ENCODE measurements around the gene CDCP1.
A peak's percentile ranks its signal among the peaks of the same experiment; 100 is the strongest.
"Not testable (repeated sequence)": the region's sequence is repeated elsewhere in the genome, so short reads cannot be mapped to it uniquely, and the experiment has no call there.

CDCP1 gene

DNA sequence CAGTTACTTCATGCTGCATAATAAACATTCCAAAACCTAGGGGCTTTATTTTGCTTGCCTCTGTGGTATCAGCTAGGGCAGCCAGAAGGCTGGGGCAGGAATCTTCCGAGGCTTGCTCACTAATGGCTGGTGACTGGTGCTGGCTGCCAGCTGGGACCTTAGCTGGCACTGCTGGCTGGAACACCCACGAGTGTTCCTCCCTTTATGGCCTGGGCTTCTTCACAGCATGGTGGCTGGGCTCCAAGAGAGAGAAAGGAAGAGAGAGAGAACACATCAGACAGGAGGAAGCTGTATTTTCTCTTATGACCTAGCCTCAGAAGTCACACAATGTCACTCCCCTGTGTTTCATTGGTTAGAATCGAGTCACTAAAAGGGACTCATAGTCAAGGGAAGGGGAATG lies 23.9 kb upstream of the CDCP1 start:
- DNase-seq (ENCODE audit: low read depth in 2 of 2), result no peak

DNA sequence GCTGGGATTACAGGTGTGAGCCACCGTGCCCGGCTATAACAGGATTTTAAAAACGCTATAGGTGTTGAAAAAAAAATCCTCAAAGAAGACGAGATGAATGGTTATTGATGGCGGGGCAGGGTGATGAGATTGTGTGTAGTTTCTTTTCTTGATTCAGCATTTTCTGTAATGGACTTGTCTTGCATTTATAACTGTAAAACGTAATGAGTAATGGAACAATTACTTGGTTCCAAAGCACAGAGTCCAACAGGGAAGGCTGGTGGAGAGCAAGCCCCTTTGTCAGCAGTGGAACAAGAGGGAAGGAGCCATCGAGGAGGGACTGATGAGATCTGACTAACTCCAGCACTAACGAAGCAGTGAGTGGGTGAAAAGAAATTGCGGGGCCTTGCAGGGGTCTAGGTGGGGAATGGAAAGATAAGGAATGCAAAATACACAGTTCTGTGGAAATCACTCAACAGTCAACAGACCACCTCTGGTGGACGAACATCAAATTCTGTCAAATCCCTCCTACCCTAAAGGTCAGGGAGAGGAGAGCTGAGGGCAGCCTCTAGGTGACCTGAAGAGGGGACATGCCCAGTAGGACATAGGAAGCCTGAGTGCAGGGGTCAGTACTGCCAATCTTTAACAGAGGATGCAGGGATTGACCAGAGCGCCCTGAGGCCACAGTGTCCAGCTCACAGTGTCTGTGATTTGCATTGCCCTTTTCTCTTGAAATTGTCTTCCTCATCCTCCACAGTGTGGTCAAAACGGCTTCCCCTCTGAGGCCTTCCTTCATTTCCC lies 23.1 kb upstream of the CDCP1 start:
- no peak for DNase-seq (ENCODE audit: low read depth in 2 of 2)

DNA sequence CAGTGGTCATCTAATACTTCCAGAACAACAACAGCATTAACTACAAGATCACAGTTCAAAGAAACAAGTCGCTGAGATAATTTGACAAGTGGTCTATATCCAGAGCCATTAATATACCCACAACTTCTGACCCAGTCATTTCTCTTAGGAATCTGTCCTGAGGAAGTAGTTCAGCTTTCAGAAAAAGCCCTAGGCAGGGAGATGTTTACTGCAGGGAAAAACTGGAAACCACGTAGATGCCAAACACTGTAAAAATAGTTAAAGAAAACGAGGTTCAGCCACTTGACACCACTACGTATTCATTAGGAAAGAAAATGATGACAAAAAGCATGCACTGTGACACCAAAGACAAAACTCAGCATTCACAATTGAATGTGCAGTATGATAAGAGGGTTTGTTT lies 22.3 kb upstream of the CDCP1 start:
- DNase-seq (ENCODE audit: low read depth in 2 of 2), result no peak

DNA sequence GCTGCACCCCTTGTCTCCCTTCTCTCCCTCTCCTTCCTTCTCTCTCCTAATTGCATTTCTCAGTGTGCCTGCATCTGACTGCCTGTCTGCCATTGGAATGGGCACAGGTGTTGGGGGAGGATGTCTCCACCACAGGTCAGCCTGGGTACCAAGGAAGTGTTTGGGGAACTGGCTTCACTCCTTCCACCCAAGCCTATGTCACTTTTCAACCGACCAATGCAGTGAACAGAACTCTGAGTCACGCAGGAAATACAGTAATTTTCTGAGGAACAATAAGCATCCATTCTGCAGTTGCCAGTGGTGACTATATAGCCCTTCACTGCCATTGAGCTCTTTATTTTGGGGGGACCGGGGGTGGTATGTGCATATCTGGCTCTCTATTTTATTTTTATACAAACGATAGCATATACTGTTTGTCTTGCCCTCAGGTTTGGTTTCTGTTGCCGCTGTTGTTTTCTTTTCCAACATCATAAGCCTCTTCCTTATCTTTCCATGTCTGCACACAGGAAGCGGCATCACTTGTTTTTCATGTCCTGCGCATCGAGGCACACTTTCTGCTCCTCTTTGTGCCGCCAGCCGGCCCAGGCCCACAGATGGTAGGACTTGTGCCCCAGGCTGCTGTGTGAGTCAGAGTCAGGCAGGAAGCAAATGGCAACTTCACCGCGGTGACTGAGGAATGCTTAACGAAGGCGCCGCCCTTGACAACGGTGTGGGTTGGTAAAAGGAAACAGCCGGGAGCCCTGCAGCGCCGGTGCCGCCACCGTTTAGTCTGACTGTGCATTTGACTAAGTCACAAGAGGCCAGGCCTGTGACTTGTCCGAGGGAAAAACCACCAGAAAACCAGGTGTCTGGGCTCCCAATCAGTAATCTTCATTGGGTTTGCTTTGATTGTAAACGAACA lies 21.1 kb upstream of the CDCP1 start:
- peak; percentile 59 to 78 for DNase-seq (ENCODE audit: low read depth in 2 of 2)

DNA sequence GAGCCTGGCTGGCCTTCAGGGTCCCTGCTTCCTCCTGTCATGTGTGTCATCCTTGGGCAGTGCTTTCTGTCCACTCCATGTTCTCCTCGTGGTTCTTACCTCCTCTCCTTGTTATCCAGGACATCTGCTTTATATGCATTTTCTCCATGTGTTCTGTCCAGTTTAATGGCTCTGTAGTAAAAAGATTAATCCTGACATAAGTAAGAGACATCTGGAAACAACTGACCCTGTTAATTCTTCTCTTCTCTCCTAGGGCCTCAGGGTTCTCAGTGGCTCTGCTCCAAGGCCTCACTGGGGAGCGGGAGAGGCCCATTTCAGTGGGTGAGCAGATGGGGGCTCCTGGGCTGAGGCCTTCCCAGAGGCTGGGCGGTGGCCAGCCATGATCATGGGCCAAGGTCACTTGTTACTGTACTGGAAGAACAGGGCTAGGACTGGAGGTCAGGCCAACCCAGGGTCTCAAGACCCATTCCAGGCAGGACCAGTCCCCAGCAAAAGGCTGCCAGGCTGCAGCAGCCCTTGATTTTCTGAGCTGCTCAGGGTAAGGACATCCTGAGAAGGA lies 20.2 kb upstream of the CDCP1 start:
- no peak for DNase-seq (ENCODE audit: low read depth in 2 of 2)

DNA sequence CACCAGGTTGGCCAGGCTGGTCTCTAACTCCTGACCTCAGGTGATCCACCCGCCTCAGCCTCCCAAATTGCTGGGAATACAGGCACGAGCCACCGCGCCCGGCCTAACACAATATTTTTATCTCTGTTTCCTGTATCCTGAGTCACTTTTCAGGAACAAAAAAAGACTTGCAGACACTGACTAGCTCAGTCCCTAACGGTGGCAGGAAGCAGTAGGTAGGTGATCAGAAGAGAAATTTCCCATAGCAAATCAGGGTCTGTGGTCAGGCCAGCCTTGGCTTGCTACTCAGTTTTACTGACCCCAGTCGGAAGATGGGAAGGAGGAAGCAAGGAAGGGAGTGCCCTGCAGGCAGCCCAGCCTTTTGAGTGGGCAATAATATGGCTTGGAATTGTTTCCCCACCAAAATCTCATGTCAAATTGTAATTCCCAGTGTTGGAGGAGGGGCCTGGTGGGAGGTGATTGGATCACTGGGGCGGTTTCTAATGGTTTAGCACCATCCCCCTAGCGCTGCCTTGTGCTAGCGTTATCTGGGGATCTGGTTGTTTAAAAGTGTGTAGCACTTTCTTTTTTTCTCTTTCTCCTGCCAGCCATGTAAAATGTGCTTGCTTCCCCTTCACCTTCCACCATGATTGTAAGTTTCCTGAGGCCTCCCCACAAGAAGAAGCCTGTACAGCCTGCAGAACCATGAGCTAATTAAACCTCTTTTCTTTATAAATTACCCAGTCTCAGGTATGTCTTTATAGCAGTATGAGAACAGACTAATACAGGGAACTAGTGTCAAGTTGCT lies 19.5 kb upstream of the CDCP1 start:
- no peak for DNase-seq (ENCODE audit: low read depth in 2 of 2)

DNA sequence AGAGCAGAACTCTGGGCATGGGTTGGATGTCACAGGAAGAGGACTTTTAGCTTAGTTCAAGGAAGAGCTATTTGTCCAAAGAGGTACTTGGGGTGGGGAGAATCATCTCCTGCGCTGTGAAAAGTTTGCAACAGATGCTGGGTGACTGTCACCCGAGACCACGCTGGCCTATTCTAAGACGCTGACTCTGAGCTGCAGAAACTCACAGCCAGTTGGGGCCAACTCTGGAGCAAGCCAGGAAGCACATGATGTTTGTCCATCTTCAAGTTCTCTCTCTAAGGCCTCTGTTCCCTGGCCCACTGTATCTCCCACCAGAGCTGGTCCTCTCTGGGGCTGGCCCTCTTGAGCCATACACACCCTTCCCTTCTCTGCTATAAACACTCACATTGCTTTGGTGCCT lies 17.9 kb upstream of the CDCP1 start:
- DNase-seq (ENCODE audit: low read depth in 2 of 2), result no peak

DNA sequence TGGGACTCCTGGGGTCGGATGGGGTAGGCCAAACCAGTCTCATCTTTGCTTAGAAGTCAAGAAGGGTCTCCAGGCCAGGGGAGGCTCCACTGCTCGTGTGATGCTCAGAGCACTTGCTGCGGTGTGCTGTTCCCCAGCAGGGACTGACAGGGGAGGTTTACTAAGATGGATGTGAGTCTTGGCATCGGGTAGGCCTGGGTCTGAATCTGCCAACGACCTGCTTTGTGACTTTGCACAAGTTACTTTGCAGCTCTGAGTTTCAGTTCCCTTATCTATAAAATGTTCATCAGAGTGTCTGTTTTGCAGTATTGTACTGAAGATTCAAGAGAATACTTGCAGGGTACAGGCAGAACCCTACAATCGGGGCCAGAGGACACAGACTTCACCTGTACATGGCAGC lies 17.3 kb upstream of the CDCP1 start:
- no peak for DNase-seq (ENCODE audit: low read depth in 2 of 2)

DNA sequence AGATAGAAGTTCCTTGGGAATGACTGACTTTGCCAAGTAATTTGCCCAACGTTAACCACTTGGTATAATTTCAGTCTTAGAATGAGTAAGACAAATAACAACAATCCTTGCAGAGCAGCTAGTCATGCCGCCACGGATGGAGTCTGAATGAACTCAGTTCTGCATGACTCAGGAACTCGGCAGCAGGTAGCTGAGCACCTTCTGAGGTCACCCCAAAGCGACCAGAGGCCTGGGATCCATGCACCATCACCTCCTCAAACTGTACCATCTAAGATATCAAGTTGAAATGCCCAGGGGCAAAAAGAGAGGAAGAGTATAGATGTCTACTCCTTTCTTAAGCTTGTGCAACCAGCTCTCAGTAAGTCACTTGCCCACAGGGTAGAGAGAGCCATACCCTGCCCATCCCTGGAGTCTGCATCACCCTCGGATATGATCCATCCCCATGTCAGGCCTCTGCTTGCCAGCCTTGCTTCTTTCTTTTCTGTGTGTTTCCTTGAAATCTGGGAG lies 8.5 kb upstream of the CDCP1 start:
- DNase-seq (ENCODE audit: low read depth in 2 of 2), result no peak

DNA sequence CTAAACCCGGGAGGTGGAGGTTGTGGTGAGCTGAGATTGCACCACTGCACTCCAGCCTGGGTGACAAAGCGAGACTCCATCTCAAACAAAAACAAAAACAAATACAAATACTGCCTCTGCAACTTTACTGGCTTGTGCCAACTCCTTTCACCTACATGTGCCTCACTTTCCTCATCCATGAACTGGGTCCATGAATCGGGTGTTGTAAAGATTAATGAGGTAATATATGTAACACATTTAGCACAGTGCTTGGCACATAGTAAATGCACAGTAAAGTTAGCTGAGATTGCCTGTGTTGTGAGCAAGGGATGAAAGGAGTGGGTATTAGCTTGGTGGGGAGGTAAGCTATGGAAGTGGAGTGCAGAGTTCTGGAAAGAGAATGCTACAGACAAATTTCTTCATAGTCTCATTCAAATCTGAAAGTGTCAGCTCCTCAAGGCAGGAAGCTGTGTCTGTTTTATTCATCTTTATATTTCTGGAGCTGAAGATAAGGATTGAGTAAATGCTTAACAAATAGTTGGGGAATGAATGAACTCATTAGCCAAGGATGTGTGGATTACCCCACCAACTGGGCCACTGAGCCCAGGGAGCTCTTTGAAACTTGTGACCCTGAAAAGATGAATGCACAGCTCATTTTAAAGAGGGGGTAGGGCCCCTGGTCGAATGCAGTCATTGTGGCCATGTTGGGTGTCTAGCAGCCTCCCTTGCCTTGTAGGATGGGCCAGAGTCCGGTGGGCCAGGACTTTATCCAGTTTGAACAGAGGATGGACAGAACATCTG lies 7.7 kb upstream of the CDCP1 start:
- no peak for DNase-seq (ENCODE audit: low read depth in 2 of 2)

DNA sequence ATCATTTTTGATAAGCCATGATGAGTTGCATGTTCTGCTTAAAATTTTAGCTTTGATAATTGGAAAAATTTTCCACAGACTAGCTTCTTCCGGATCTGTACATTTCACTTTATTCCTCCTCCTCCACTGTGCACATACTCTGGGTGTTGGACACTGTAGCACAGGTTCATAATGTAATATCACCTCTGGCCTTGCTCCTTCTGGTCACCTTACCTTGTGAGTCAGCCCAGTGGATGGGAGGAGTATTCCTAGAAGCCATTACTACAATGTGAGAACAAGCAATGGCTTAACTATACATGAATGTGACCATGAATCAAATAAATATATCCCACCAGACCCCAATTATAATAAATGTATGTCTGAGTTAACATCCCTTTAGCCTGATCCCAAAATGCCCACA lies 6.1 kb upstream of the CDCP1 start:
- no peak for DNase-seq (ENCODE audit: low read depth in 2 of 2)

DNA sequence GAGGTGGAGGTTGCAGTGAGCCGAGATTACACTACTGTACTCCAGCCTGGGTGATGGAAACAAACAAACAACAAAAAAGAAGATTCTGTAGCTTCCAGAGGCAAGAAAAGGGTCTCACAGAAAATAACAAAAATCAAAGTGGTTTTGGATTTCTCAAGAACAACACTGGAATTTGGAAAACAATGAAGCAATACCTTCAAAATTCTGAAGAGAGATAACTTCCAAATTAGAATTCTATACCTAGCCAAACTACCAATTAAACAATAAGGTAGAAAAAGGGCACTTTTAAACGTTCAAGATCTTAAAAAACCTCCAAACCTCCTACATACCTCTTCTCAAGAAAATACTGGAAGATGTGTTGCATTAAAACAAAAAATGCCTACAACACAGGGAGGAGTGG lies 4.9 kb upstream of the CDCP1 start:
- no peak for DNase-seq (ENCODE audit: low read depth in 2 of 2)

DNA sequence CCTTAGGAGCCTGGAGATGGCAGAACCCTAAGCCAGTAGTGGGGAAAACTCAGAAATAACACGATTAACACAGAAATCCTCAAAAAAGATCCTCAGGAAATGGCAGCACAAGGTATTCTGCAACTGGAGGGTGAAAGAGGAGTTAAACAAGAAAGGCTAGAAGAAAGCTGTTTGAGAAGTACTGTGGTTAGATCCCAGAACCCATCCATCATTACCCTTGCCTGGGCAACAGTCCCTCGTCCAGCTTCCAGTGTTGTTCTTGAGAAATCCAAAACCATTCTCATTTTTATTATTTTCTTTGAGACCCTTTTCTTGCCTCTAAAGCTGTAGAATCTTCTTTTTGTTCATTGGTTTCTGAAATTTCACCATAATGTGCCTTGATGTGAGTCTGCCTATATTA lies 2.7 kb upstream of the CDCP1 start:
- no peak for DNase-seq (ENCODE audit: low read depth in 2 of 2)

DNA sequence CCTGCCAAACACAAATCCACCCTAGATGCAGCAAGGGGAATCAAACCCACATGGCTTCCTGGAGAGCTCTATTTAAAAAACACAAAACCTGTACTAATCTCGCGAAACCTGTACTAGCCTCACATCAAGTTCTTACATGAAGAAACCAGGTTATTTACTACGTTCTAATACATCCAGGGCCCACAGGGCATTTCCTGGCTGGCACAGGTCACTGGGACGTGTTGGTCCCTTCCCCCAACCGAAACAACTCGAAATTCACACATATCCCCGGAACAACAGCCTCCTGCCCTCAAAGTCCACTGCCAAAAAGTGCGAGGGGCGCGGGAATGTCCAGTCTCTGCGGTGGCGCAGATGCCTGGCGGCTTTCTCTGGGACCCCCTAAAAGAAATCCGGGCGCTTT lies 955 bp downstream of the CDCP1 start:
- no peak for DNase-seq (ENCODE audit: low read depth in 2 of 2)

DNA sequence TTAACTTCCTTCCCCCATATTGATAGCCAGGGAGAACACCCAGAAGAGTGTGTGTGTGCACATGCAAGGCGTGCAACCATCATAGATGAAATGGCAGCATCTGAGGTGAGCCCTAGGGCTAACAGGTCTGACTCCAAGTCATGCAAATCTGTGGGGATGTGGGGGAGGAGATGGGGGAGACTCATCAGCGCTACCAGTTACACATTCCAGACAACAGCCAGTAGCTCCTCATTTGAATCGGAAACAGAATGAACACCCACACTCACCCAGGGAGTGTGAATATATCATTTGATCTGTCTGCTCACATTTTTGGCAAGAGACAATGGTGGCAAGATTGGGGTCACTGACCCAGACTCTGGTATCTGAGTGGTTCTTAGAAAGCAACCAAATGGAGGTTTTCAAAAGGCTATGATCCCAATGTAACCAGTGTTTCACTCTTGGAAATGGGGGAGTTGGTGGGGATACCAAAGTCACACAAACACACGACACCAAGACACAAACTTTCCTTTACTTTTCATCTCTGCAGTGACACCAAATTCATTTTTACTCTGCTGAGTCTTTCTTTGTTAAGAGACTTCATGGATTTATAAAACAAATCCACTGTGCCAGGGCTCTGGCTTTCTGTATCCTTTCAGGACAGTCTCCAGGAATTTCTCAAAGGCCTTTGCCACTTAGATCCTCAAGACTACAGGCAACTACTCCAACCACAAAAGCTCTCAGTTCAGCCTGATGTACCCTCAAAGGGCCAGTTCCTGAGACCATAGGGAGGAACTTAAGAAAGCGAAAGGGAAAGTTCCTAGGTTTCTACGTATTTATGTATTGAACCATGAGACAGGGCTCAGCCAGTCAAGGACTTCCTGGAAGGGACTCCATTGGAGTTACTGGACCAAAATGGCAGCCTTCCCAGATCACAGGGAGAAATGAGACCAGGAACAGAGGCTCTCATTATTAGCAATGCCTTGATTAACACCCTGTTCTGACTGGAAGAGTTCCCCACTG lies 2.2 kb downstream of the CDCP1 start:
- no peak for DNase-seq (ENCODE audit: low read depth in 2 of 2)

DNA sequence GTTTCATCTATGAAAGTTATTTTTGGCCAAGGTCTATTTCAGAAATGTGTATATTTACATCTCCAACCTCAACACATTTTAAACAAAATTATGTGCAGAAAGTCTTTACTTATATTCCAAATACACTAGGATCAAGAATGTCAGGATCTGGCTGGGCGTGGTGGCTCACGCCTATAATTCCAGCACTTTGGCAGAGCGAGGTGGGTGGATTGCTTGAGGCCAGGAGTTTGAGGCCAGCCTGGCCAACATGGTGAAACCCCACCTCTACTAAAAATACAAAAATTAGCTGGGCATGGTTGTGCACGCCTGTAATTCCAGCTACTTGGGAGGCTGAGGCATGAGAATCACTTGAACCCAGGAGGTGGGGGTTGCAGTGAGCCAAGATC lies 5.4 kb downstream of the CDCP1 start:
- DNase-seq (ENCODE audit: low read depth in 2 of 2), result not testable (repeated sequence)

DNA sequence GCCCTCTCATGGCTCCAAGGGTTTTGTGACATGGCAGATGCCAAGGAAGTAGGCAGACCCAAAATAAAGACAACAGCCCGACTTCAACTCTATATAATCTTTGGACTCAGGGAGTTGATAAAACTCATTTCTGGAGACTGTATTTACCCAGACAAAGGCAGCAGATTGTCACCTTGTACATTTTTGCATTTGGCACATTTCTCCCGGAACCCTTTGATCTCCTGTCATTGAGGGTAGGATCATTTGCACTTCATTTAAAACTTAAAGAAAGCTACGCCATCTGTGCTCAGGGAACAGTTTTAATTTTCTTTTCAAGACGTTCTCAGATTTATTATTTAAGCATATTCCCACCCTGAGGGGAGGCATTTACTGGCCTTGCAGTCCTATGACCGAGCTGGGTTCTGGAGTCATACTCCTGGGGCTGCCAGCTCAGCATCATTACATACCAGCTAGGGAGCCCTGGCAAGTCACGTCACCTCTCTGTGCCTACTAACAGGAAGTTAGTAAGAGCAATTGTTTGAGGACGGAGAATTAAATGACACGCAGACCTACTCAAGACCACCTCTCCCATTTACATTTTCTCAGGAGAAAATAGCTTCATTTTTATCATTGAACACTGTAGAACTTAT lies 5.9 kb downstream of the CDCP1 start:
- DNase-seq (ENCODE audit: low read depth in 2 of 2), result no peak

DNA sequence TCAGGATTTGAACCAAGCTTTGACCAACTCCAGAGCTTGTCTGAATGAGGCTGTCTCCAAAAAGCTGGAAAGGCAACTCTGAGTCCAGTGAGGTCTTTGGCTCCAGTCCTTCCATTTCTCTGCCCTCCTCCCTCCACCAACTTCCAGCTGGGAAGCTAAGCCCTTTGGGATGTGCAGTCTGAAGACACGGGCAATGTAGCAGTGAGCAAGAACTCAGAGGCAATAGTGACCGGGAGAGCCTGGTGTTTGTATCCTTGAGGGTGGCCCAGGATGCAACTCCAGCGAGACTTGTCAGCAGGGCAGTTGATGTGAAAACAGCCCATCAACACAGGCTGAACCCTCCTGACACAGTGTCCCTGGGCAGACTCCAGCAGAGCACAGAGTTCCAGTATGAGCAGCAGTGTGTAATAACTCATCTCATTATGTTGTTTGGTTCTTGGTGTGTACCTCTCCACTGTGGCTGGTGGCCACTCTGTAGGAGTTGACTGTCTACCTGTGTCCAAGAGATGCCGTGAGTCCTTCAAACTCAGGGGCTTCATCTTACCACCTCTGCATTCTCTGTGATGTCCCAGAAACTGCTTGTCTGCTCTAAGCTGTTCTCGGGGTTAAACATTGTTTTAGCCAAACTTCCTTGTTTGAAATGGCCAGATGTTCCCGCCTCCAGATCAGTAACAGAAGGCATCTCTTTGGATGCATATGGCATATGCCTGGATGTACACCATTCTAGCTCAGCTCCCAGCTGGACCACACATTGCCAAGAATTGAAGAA lies 6.6 kb downstream of the CDCP1 start:
- DNase-seq (ENCODE audit: low read depth in 2 of 2), result no peak
